Natural killer cell (primary cell): ENCODE measurements around the gene PTPRM. TPM values are rescaled to one million over a fixed set of nuclear protein-coding genes. Genes with fewer than 3 reads are reported as not detected.

ENCODE experiments used
- ATAC-seq, 3 donors: fragments of 150-1000 bp in 2 of 3; fragments of 200-7000 bp in 1 of 3; cut with Tn5 transposase; 1 replicate in 1 of 3; 2 replicates in 2 of 3; pipeline ENCODE4 v1.10.0; 2021; ENCODE audit warnings: mild to moderate bottlenecking in 2 of 3, moderate library complexity in 2 of 3
- DNase-seq, 2 donors: peaks; one replicate each; pipeline versions ENCODE4 v3.0.0 to v3.0.0-alpha.2; 2013 to 2021; ENCODE audit warnings: mixed read lengths in 1 of 2
- H3K27ac ChIP-seq: one replicate; pipeline ENCODE4 v1.5.1; 2013; ENCODE audit warnings: mild to moderate bottlenecking, low read length
- H3K27me3 ChIP-seq: one replicate; pipeline ENCODE4 v1.6.1; 2013; ENCODE audit warnings: low read length; ENCODE audit not compliant: control insufficient read depth, insufficient read depth
- H3K36me3 ChIP-seq: one replicate; pipeline ENCODE4 v1.6.1; 2013; ENCODE audit warnings: low read length; ENCODE audit not compliant: control insufficient read depth, insufficient read depth
- H3K4me1 ChIP-seq: one replicate; pipeline ENCODE4 v1.6.1; 2013; ENCODE audit warnings: low read length; ENCODE audit not compliant: control insufficient read depth, insufficient read depth
- H3K4me3 ChIP-seq: one replicate; pipeline ENCODE4 v1.5.1; 2013; ENCODE audit warnings: low read length
- H3K9me3 ChIP-seq: one replicate; pipeline ENCODE4 v1.6.1; 2013; ENCODE audit warnings: low read length; ENCODE audit not compliant: control insufficient read depth, insufficient read depth
- H3K27ac Mint-ChIP-seq, 2 donors: one replicate each; pipeline ENCODE4 v1.8.0; 2022; ENCODE audit warnings: mild to moderate bottlenecking in 2 of 2, mixed read lengths in 2 of 2, moderate library complexity in 1 of 2
- H3K27me3 Mint-ChIP-seq, 2 donors: one replicate each; pipeline ENCODE4 v1.8.0; 2022; ENCODE audit warnings: low read depth in 2 of 2, mixed read lengths in 2 of 2
- H3K36me3 Mint-ChIP-seq: one replicate; pipeline ENCODE4 v1.8.0; 2022; ENCODE audit warnings: mixed read lengths
- H3K4me1 Mint-ChIP-seq, 2 donors: one replicate each; pipeline ENCODE4 v1.8.0; 2022; ENCODE audit warnings: mixed read lengths in 2 of 2
- H3K4me3 Mint-ChIP-seq: one replicate; pipeline ENCODE4 v1.8.0; 2022; ENCODE audit warnings: mild to moderate bottlenecking, moderate library complexity, mixed read lengths
- H3K9me3 Mint-ChIP-seq, 2 donors: one replicate each; pipeline ENCODE4 v1.8.0; 2022; ENCODE audit warnings: mixed read lengths in 2 of 2
- WGBS: methylation state at CpG from one replicate; pipeline ENCODE4 v1.1.7; 2013; ENCODE audit warnings: missing lambda C conversion rate; ENCODE audit not compliant: insufficient coverage; 5-methylcytosine and 5-hydroxymethylcytosine counted together
- intact Hi-C: fragments of 100-400 bp; cut with micrococcal nuclease; formaldehyde crosslinking; loops from one replicate; pipeline ENCODE4 v1.14.2; 2022
- total RNA-seq, 4 donors: library from RNA; stranded (reverse); fragments of 120-200 nt in 1 of 4; gene quantifications; one replicate each; pipeline versions ENCODE4 v1.2.3 to v1.2.4, GENCODE V29; 2013 to 2022
- TF ChIP-seq, protein P1 (sequence below): fragments of 200-600 bp; IDR thresholded peaks from one replicate; pipeline ENCODE4 v1.8.0; 2022; ENCODE audit warnings: antibody characterized with exemption

Gene PTPRM
- total RNA-seq, 3 donors from 2014 or later (not counting 1 experiment from before 2014, with no cell fraction given): 5.0 to 13.2 (median 12.1) TPM

DNA sequence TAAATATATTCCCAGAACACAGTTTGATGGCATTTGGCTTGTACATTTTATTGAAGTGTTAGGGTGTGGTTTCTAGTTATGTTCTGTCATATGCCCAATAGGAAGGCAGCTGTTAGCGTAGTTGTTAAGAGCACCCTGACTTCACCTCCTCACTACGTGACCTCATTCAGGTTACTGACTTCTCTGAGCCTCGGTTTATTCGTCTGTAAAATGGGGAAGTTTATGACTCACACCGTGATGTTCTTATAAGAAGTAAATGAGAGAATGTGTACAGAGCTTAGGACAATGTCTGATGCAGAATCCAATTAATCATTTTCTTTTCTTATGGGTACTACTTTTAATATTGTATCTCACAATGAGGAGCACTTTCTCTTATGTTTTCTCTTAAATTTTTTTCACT, 226.0 kb downstream of the PTPRM start:
- Mint-ChIP-seq H3K9me3 (no peaks in the 10 kb centered on the region), H3K27me3 (no peaks in the 10 kb centered on the region), H3K27ac (no peak overlapping the region), H3K36me3 (no peaks in the 10 kb centered on the region), H3K4me1 (no peaks in the 10 kb centered on the region), H3K4me3 (no peak overlapping the region)
- H3K4me1 ChIP-seq: no peaks in the 10 kb centered on the region
- H3K27ac ChIP-seq: no peak overlapping the region
- no peak for ATAC-seq
- H3K4me3 ChIP-seq: no peak overlapping the region
- H3K9me3 ChIP-seq: no peaks in the 10 kb centered on the region
- DNase-seq: no peak
- TF ChIP-seq, protein P1, sequence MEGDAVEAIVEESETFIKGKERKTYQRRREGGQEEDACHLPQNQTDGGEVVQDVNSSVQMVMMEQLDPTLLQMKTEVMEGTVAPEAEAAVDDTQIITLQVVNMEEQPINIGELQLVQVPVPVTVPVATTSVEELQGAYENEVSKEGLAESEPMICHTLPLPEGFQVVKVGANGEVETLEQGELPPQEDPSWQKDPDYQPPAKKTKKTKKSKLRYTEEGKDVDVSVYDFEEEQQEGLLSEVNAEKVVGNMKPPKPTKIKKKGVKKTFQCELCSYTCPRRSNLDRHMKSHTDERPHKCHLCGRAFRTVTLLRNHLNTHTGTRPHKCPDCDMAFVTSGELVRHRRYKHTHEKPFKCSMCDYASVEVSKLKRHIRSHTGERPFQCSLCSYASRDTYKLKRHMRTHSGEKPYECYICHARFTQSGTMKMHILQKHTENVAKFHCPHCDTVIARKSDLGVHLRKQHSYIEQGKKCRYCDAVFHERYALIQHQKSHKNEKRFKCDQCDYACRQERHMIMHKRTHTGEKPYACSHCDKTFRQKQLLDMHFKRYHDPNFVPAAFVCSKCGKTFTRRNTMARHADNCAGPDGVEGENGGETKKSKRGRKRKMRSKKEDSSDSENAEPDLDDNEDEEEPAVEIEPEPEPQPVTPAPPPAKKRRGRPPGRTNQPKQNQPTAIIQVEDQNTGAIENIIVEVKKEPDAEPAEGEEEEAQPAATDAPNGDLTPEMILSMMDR: no peak
- no peaks in the 10 kb centered on the region for H3K27me3 ChIP-seq
- no peaks in the 10 kb centered on the region for H3K36me3 ChIP-seq
- intact Hi-C loops: no loop called here
- 100% methylated on average over 1 of the region's 5 CpGs for WGBS

DNA sequence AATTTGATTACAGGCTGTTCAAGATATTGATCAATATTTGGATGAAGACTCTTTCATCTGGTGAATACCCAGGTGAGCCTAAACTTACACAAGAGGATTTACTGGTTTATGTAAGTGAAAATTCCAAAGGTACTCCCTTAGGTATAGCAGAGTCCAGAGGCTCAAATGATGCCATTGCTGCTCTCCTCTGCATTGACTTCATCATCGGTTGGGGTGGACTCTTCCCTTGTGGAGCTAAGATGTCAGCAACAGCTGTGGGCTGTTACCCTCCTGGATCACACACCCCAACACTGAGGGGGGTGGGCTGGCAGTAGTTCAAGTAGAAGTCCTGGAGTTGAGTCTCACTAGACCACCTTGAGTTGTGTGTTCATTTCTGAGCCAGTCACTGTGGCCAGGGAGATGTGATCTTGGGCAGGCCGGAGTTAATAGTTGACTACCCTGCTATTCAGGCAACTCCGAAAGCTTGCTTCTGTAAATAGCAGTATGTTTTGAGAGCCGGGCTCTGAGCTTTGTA, 236.9 kb downstream of the PTPRM start:
- Histone ChIP-seq H3K9me3 (no peaks in the 10 kb centered on the region), H3K27ac (no peak overlapping the region), H3K4me1 (no peaks in the 10 kb centered on the region), H3K36me3 (no peaks in the 10 kb centered on the region), H3K27me3 (no peaks in the 10 kb centered on the region), H3K4me3 (no peak overlapping the region)
- Mint-ChIP-seq H3K27ac (no peak overlapping the region), H3K4me3 (no peak overlapping the region), H3K27me3 (no peaks in the 10 kb centered on the region), H3K36me3 (no peaks in the 10 kb centered on the region), H3K9me3 (peaks cover 0 to 2% of the 10 kb centered on the region in 2 donors), H3K4me1 (no peaks in the 10 kb centered on the region)
- 93% methylated on average over 3 of the region's 4 CpGs for WGBS
- intact Hi-C loops: no loop called here
- TF ChIP-seq, protein P1: no peak
- ATAC-seq (no peak), DNase-seq (no peak)

DNA sequence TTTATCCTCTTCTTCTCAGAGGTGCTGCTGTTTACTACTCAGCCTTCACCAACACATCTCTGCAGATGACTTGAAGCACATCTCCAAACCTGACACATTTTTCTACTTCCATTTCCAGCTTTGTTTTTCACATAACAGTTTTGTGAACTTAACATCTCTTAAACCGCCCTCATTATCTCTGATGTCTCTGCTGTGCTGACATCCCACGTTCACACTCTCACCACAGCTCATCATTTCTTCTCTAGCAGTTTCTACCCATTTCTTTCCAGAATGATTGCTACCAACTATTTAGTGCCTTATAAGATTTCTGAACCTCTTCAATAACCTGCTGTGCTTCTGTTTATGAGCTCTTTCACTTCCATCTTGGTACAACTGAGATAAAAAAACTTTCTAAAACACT, 238.0 kb downstream of the PTPRM start:
- intact Hi-C loops: no loop called here
- Histone ChIP-seq H3K4me1 (no peaks in the 10 kb centered on the region), H3K27ac (no peak overlapping the region), H3K9me3 (no peaks in the 10 kb centered on the region), H3K36me3 (no peaks in the 10 kb centered on the region), H3K27me3 (no peaks in the 10 kb centered on the region), H3K4me3 (no peak overlapping the region)
- Mint-ChIP-seq H3K27ac (no peak overlapping the region), H3K4me1 (no peaks in the 10 kb centered on the region), H3K4me3 (no peak overlapping the region), H3K9me3 (peaks cover 0 to 2% of the 10 kb centered on the region in 2 donors), H3K36me3 (no peaks in the 10 kb centered on the region), H3K27me3 (no peaks in the 10 kb centered on the region)
- ATAC-seq (no peak), DNase-seq (no peak)
- TF ChIP-seq, protein P1: no peak
- WGBS: 73% methylated on average over 2 of the region's 2 CpGs

- H3K9me3 Mint-ChIP-seq: peaks cover 0 to 2% of the 10 kb centered on the region in 2 donors
- Histone ChIP-seq H3K27ac (no peak overlapping the region), H3K4me3 (no peak overlapping the region), H3K4me1 (no peaks in the 10 kb centered on the region), H3K36me3 (no peaks in the 10 kb centered on the region), H3K9me3 (no peaks in the 10 kb centered on the region), H3K27me3 (no peaks in the 10 kb centered on the region)
- no peaks in the 10 kb centered on the region for H3K4me1 Mint-ChIP-seq
- intact Hi-C loops: no loop called here
- WGBS: 94% methylated on average over 1 of the region's 1 CpG
- no peak for ATAC-seq
- H3K27ac Mint-ChIP-seq: no peak overlapping the region
- H3K36me3 Mint-ChIP-seq: no peaks in the 10 kb centered on the region
- TF ChIP-seq, protein P1: no peak
- DNase-seq: no peak
- H3K4me3 Mint-ChIP-seq: no peak overlapping the region
- no peaks in the 10 kb centered on the region for H3K27me3 Mint-ChIP-seq
Observed at GRCh38 chr18:7805880-7806279, 238.8 kb downstream of the PTPRM start.
